GM23338 (cell line): ENCODE data around the gene NIN.

Source experiments
- CREB1 ChIP-seq: fragments of 250-450 bp; sonication (Bioruptor Pico); IDR thresholded peaks from 2 replicates; pipeline ENCODE4 v1.5.0; 2020; ENCODE audit warnings: low read depth, mild to moderate bottlenecking, moderate library complexity
- EZH2 ChIP-seq: fragments of 200-600 bp; sonication (generic); IDR thresholded peaks from one replicate; pipeline ENCODE4 v1.8.0; 2017; ENCODE audit warnings: antibody characterized with exemption, mild to moderate bottlenecking, low read depth; ENCODE audit not compliant: unreplicated experiment
- EZH2phosphoT487 ChIP-seq: fragments of 200-600 bp; sonication (generic); IDR thresholded peaks from one replicate; pipeline ENCODE4 v1.8.1; 2018; ENCODE audit warnings: antibody characterized with exemption; ENCODE audit not compliant: unreplicated experiment
- JUNB ChIP-seq: IDR thresholded peaks from one replicate; pipeline ENCODE4 v1.6.1; 2016; ENCODE audit warnings: antibody characterized with exemption; ENCODE audit not compliant: unreplicated experiment
- NANOG ChIP-seq: IDR thresholded peaks from 2 replicates; pipeline ENCODE4 v1.6.1; 2016; ENCODE audit warnings: antibody characterized with exemption, borderline replicate concordance
- POLR2AphosphoS5 ChIP-seq: IDR thresholded peaks from 2 replicates; pipeline ENCODE4 v1.6.1; 2016; ENCODE audit warnings: antibody characterized with exemption, low read depth
- STAT1 ChIP-seq: IDR thresholded peaks from one replicate; pipeline ENCODE4 v1.6.1; 2016; ENCODE audit warnings: antibody characterized with exemption; ENCODE audit not compliant: unreplicated experiment
- ZNF114 ChIP-seq: fragments of 250-450 bp; sonication (Bioruptor Pico); IDR thresholded peaks from 2 replicates; pipeline ENCODE4 v1.5.0; 2020; ENCODE audit warnings: mild to moderate bottlenecking, moderate library complexity
- ZNF331 ChIP-seq: fragments of 250-450 bp; sonication (Bioruptor Pico); IDR thresholded peaks from 2 replicates; pipeline ENCODE4 v1.5.0; 2020; ENCODE audit warnings: low read depth, mild to moderate bottlenecking, moderate library complexity
- TF ChIP-seq, protein P1 (sequence below), 2 experiments: fragments of 200-600 bp in 1 of 2; sonication (generic) in 1 of 2; conservative IDR thresholded peaks; 2 replicates each; pipeline versions ENCODE4 v1.5.1 to v1.6.1; 2016 to 2017; ENCODE audit warnings: antibody characterized with exemption in 2 of 2, low read depth in 2 of 2, mild to moderate bottlenecking in 2 of 2, moderate library complexity in 1 of 2
- TF ChIP-seq, protein P2 (sequence below): IDR thresholded peaks from one replicate; pipeline ENCODE4 v1.6.1; 2018; ENCODE audit warnings: antibody characterized with exemption; ENCODE audit not compliant: unreplicated experiment
- TF ChIP-seq, protein P3 (sequence below): IDR thresholded peaks from 2 replicates; pipeline ENCODE4 v1.6.1; 2016; ENCODE audit warnings: antibody characterized with exemption
- TF ChIP-seq, protein P4 (sequence below): fragments of 250-450 bp; sonication (Bioruptor Pico); IDR thresholded peaks from 2 replicates; pipeline ENCODE4 v1.5.0; 2020; ENCODE audit warnings: mild to moderate bottlenecking, moderate library complexity

DNA sequence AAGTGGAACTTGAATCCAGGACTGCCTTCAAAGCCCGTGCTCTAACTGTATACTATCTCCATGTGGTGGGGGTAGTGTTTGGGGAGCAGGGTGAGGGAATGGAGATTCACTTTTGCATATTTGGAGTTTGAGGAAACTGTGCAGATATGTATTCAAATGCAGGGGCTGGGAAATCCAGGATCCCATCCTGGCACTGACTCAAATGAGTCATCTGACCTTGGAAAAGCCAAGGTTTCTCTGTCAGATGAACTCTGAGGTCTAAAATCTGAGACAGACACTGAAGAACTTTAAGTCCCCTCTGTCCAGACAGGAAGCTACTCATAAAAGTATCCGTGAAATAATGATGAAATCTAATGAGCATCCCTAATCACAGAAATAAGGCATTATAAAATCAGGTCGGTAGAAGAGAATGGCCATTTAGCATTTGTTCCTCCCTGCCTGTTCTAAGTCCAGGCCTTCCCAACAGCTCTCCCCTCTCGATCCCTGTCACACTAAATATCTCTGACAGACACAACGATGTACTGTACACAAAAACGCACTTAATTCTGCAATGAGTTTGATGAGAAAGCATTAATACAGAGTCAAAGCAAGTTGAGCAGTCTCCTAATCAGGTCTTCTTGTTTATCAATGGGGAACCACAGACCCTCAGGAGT is 14.4 kb downstream of the NIN start:
- TF ChIP-seq EZH2 (no peak), POLR2AphosphoS5 (no peak), EZH2phosphoT487 (no peak), JUNB (no peak), ZNF114 (CRISPR knock-in tag) (no peak), CREB1 (CRISPR knock-in tag) (no peak), NANOG (no peak), ZNF331 (CRISPR knock-in tag) (no peak), STAT1 (no peak)
- TF ChIP-seq, protein P1, sequence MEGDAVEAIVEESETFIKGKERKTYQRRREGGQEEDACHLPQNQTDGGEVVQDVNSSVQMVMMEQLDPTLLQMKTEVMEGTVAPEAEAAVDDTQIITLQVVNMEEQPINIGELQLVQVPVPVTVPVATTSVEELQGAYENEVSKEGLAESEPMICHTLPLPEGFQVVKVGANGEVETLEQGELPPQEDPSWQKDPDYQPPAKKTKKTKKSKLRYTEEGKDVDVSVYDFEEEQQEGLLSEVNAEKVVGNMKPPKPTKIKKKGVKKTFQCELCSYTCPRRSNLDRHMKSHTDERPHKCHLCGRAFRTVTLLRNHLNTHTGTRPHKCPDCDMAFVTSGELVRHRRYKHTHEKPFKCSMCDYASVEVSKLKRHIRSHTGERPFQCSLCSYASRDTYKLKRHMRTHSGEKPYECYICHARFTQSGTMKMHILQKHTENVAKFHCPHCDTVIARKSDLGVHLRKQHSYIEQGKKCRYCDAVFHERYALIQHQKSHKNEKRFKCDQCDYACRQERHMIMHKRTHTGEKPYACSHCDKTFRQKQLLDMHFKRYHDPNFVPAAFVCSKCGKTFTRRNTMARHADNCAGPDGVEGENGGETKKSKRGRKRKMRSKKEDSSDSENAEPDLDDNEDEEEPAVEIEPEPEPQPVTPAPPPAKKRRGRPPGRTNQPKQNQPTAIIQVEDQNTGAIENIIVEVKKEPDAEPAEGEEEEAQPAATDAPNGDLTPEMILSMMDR (conservative IDR thresholded peaks at IDR 0.05; ENCODE audit: low read depth in 2 of 2) = no peak
- TF ChIP-seq, protein P2, sequence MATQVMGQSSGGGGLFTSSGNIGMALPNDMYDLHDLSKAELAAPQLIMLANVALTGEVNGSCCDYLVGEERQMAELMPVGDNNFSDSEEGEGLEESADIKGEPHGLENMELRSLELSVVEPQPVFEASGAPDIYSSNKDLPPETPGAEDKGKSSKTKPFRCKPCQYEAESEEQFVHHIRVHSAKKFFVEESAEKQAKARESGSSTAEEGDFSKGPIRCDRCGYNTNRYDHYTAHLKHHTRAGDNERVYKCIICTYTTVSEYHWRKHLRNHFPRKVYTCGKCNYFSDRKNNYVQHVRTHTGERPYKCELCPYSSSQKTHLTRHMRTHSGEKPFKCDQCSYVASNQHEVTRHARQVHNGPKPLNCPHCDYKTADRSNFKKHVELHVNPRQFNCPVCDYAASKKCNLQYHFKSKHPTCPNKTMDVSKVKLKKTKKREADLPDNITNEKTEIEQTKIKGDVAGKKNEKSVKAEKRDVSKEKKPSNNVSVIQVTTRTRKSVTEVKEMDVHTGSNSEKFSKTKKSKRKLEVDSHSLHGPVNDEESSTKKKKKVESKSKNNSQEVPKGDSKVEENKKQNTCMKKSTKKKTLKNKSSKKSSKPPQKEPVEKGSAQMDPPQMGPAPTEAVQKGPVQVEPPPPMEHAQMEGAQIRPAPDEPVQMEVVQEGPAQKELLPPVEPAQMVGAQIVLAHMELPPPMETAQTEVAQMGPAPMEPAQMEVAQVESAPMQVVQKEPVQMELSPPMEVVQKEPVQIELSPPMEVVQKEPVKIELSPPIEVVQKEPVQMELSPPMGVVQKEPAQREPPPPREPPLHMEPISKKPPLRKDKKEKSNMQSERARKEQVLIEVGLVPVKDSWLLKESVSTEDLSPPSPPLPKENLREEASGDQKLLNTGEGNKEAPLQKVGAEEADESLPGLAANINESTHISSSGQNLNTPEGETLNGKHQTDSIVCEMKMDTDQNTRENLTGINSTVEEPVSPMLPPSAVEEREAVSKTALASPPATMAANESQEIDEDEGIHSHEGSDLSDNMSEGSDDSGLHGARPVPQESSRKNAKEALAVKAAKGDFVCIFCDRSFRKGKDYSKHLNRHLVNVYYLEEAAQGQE = no peak
- TF ChIP-seq, protein P3, sequence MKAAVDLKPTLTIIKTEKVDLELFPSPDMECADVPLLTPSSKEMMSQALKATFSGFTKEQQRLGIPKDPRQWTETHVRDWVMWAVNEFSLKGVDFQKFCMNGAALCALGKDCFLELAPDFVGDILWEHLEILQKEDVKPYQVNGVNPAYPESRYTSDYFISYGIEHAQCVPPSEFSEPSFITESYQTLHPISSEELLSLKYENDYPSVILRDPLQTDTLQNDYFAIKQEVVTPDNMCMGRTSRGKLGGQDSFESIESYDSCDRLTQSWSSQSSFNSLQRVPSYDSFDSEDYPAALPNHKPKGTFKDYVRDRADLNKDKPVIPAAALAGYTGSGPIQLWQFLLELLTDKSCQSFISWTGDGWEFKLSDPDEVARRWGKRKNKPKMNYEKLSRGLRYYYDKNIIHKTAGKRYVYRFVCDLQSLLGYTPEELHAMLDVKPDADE = no peak
- TF ChIP-seq, protein P4, sequence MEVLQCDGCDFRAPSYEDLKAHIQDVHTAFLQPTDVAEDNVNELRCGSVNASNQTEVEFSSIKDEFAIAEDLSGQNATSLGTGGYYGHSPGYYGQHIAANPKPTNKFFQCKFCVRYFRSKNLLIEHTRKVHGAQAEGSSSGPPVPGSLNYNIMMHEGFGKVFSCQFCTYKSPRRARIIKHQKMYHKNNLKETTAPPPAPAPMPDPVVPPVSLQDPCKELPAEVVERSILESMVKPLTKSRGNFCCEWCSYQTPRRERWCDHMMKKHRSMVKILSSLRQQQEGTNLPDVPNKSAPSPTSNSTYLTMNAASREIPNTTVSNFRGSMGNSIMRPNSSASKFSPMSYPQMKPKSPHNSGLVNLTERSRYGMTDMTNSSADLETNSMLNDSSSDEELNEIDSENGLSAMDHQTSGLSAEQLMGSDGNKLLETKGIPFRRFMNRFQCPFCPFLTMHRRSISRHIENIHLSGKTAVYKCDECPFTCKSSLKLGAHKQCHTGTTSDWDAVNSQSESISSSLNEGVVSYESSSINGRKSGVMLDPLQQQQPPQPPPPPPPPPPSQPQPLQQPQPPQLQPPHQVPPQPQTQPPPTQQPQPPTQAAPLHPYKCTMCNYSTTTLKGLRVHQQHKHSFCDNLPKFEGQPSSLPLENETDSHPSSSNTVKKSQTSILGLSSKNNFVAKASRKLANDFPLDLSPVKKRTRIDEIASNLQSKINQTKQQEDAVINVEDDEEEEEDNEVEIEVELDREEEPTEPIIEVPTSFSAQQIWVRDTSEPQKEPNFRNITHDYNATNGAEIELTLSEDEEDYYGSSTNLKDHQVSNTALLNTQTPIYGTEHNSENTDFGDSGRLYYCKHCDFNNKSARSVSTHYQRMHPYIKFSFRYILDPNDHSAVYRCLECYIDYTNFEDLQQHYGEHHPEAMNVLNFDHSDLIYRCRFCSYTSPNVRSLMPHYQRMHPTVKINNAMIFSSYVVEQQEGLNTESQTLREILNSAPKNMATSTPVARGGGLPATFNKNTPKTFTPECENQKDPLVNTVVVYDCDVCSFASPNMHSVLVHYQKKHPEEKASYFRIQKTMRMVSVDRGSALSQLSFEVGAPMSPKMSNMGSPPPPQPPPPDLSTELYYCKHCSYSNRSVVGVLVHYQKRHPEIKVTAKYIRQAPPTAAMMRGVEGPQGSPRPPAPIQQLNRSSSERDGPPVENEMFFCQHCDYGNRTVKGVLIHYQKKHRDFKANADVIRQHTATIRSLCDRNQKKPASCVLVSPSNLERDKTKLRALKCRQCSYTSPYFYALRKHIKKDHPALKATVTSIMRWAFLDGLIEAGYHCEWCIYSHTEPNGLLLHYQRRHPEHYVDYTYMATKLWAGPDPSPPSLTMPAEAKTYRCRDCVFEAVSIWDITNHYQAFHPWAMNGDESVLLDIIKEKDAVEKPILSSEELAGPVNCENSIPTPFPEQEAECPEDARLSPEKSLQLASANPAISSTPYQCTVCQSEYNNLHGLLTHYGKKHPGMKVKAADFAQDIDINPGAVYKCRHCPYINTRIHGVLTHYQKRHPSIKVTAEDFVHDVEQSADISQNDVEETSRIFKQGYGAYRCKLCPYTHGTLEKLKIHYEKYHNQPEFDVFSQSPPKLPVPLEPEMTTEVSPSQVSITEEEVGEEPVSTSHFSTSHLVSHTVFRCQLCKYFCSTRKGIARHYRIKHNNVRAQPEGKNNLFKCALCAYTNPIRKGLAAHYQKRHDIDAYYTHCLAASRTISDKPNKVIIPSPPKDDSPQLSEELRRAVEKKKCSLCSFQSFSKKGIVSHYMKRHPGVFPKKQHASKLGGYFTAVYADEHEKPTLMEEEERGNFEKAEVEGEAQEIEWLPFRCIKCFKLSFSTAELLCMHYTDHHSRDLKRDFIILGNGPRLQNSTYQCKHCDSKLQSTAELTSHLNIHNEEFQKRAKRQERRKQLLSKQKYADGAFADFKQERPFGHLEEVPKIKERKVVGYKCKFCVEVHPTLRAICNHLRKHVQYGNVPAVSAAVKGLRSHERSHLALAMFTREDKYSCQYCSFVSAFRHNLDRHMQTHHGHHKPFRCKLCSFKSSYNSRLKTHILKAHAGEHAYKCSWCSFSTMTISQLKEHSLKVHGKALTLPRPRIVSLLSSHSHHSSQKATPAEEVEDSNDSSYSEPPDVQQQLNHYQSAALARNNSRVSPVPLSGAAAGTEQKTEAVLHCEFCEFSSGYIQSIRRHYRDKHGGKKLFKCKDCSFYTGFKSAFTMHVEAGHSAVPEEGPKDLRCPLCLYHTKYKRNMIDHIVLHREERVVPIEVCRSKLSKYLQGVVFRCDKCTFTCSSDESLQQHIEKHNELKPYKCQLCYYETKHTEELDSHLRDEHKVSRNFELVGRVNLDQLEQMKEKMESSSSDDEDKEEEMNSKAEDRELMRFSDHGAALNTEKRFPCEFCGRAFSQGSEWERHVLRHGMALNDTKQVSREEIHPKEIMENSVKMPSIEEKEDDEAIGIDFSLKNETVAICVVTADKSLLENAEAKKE (CRISPR knock-in tag) = no peak
